Activated T-cell treated with anti-CD3 and anti-CD28 coated beads for 4 hours (primary cell): ENCODE results near the gene TRIM42.

ENCODE experiments used
- DNase-seq: peaks from one replicate; pipeline ENCODE4 v3.0.0-alpha.2; 2020

TRIM42 gene

DNA sequence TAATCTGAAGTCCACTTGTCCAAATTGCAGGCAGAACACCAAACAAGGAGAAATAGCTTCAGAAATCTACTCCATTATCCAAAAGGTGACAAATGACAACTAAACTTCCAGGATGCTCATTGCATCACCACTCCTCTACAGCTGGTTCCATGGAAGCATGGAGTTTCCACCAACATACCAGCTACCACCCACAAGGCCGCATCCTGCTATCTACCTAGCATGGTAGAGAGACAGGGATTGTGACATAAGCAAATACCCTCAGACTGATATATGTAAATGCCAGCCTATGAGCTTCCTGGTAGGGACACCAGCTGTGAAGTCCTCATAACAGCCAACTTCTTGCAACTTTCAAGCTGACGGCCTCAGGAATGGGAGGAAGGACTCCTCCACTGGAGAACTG lies at the start of gene TRIM42:
Gene TRIM42 (plus strand): TSS at position 301 of the 400 bp plus-strand sequence. CDS start 166 bp downstream, outside the sequence.
- DNase-seq = no peak

DNA sequence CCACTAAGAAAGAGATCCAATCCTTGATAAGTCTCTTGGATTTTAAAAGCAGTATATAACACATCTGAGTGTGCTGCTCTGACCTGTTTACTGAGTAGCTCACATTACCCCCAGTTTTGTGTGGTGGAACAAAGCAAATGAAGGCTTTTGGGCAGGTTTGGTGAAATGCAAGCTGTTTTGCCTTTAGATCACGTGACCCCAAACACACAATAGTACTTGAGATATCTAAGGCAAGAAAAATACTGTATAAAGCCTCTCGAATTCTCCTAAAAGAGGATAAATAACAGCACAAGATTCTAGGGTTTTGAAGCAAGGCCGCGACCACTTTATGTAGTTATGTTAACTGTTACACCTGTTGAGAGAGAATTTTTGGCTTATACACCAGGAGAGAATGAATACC lies 49.3 kb upstream of the TRIM42 start:
- no peak for DNase-seq

DNA sequence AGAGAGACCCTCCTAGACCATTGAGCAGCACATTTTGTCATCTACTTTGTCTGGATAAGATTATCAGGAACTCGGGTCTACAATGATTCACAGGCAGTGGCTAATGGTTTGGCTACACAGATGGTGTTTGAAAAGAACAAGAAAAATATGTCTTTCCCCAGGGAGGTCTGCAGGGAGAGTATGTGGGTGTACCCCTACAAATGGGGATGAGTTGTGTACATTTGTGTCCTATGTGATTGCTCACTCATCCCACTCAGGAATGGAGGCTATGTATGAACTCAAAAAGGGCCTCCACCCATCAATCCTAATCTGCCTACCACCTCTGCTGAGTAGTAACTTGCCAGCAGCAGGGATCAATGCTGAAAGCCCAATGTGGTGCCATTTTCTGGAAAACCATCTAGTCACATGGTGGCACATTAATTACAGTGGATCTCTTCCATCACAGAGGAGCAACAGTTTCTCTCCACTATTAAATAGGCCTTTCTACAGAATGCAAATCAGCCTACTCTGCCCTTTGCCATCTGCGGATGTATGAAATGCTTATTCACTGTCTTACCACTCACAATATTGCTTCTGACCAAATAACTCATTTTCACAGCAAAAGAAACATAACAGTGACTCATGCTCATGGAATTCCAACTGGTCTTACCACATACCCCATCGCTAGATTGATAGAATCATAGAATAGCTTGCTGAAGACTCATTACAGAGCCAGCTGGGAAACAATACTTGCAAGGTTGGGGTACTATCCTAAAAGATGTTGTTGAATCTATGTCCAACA lies 48.3 kb upstream of the TRIM42 start:
- DNase-seq = no peak

DNA sequence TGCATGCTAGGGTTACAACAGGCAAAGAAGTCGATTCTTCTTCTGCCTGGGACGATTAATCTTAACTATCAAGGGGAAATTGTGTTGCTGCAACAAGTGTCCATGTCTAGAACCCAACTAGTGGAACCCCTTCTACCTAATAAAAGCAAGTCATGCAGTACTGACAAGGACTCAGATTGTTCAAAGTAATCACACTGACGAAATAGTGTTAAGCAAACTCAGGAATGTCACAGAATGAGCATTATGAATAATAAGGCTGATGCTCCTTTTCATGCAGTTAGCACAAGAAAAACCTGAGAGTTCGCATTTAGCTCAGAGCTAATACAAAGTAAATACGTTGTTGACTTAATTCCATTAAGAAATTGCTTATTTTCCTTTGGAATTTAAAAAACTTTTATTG lies 47.5 kb upstream of the TRIM42 start:
- DNase-seq = no peak

DNA sequence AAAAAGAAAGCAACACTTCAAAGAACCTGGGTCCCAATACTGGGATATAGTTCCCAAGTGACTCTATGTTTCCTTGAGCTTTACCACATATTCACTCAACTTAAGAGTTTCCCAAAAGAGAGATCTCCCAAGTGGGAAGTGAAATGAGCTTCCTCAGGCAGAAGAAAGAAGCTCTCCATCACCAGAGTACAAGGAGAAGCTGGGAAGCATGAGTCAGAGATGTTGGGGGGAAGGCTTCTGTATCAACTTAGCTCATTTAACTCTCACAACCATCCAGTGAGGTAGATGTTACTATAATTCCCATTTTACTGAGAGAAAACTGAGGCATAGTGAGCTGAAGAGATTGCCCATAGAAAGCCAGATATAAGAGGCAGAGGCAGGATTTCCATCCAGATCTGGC lies 47.0 kb upstream of the TRIM42 start:
- no peak for DNase-seq

DNA sequence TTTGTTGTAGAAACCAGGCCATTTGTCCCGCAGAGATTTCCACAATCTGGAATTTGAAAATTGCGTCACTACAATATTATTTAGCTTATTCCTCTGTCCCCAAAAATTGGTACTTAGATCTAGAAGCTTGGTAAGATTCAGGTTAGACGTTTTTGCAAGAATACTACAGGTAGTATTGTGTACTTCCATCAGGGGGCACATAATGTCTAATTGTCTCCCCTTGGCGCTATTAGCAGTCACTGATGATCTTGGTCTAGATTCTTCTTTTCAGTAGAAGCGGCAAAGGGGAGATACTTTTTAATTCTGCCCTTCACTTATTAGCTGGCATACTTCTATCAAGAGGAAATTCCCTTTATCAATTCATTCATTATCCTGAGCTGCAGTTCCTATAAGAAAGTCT lies 42.6 kb upstream of the TRIM42 start:
- no peak for DNase-seq

DNA sequence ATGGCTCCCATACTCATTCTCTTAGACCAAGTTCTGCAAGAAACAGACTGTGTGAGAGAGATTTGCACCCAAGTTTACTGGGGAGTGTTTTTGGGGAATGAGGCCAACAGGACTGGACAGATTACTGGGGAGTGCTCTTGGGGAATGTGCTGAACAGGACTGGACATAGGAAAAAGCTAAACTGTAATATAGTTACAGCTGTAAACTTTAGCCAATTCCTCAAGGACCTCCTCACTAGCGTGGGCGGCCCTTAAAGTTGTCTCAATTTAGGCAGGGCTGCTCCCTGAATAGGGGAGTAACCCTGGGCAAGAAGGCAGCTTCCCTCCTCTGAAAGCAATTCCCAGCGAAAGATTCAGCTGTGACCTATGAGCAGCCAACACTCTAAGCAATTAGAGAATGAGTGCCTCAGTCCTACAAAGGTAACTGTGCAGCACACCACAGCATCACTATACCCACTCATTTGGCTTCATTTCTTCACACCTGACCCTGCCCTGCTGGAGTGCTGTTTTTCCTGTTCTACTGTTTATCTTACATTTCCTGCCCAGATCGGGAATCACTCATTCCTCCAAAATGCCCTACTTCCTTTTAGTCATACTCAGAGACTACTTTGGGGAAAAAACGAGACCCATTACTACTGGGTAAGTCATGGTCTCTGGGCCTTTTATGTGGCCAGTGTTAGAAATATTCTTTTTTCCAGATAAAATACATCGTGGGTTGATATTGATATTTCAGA lies 41.3 kb upstream of the TRIM42 start:
- no peak for DNase-seq

DNA sequence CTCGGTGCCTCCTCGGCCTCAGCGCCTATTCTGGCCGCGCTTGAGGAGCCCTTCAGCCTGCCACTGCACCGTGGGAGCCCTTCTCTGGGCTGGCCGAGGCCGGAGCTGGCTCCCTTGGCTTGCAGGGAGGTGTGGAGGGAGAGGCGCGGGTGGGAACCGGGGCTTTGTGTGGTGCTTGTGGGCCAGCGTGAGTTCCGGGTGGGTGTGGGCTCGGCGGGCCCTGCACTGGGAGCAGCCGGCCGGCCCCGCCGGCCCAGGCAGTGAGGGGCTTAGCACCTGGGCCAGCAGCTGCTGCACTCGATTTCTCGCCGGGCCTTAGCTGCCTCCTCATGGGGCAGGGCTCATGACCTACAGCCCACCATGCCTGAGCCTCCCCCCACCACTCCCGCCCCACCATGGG lies 26.6 kb upstream of the TRIM42 start:
- DNase-seq = no peak

DNA sequence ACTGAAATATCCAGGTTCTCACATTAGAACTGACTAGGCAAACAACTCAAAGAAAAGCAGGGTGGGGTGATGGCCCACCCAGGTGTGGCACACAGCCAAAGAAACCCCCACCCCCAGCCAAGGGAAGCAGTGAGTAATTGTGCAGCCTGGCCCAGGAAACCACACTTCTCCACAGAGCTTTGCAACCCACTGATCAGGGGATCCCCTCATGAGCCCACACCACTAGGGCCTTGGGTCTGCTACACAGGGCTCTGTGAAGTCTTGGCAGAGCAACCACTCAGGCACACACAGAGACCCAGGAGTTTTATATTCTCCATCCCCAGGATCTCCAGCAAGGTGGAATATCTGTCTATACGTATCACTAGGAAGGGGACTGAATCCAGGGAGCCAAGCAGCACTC lies 22.2 kb upstream of the TRIM42 start:
- DNase-seq = no peak

DNA sequence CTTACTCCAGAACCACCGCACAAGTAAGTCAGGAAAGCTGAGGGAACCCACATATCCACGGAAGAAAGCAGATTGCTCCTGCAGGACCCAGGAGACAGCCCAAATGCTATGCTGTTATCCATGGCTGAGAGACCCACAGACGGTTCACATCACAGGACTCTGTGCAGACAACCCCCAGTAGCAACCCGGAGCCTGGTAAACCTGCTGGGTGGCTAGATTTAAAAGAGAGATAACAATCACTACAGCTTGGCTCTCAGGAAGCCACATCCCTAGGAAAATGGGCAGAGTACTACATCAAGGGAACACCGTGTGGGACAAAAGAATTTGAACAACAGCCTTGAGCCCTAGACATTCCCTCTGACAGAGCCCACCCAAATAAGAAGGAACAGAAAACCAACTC lies 13.8 kb upstream of the TRIM42 start:
- no peak for DNase-seq

DNA sequence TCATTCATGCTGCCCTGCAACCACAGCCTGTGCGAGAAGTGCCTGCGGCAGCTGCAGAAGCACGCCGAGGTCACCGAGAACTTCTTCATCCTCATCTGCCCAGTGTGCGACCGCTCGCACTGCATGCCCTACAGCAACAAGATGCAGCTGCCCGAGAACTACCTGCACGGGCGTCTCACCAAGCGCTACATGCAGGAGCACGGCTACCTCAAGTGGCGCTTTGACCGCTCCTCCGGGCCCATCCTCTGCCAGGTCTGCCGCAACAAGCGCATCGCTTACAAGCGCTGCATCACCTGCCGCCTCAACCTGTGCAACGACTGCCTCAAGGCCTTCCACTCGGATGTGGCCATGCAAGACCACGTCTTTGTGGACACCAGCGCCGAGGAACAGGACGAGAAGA lies 4.7 kb downstream of the TRIM42 start:
- DNase-seq = no peak

DNA sequence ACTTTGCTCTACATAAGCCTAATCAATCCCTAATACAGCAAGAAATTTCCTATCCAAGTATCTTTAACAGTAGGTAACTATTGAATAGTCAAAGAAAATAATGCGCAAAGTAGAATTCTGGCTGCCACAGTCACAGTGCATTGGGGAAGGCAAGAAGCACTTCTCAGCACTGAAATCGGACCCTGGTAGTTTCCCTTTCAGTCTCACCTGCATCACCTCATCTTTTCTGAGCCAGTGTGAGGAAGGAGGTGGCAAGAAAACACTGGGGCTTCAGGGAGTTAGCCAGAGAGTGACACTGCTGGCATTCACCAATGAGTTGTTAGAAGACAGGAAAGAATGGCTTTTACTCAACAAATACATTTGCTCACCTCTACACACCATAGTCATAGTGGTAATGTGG lies 8.3 kb downstream of the TRIM42 start:
- no peak for DNase-seq

DNA sequence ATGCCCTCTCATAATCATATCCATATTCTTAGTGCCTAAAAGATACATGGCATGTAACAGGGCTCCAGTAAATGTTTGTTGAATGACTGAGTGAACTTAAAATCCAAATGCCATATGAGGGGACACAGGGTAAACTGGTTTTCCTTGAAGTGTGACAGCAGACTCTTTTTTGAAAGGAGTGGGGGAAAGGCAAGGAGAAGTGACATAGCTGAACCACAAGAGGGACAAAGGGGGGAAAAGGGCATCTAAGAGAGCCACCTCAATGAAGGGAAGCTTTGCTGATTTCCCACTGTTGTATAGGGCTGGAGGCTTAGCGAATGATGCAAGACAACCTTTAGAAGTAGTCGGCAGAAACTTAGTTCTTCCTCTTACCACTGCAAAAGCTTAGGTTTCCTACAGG lies 9.1 kb downstream of the TRIM42 start:
- DNase-seq = no peak

DNA sequence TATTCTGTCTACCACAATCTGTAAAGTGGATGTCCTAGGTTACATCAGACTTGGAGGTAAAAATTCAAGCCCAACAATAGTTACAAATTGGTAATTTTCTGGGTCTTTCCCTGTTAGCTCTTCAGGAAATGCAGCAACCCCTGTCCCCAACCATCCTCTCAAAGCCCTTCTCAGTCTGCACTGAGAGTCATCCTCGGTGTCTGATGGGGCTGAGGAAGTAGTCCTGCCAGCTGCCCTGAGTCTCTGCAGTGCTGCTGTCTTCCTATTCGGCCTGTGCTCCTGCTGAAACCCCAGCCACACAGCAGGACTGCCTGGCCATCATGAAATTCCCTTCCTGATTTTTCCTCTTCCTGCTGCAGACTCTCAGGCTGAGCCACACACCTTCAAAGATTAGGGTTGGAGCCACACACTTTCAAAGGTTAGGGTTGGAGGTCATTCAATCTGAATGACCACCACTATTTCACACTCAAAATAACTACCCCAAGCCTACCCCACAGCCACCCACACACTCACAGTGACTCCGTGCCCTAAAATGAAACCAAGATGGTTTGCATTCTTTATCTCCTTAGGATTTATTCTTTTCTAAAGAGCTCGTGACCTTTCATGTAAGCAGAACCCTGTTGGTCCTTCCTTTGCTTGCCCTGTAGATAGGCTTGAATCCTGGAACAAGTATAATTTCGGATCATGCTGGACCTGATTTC lies 17.6 kb downstream of the TRIM42 start:
- DNase-seq = no peak

DNA sequence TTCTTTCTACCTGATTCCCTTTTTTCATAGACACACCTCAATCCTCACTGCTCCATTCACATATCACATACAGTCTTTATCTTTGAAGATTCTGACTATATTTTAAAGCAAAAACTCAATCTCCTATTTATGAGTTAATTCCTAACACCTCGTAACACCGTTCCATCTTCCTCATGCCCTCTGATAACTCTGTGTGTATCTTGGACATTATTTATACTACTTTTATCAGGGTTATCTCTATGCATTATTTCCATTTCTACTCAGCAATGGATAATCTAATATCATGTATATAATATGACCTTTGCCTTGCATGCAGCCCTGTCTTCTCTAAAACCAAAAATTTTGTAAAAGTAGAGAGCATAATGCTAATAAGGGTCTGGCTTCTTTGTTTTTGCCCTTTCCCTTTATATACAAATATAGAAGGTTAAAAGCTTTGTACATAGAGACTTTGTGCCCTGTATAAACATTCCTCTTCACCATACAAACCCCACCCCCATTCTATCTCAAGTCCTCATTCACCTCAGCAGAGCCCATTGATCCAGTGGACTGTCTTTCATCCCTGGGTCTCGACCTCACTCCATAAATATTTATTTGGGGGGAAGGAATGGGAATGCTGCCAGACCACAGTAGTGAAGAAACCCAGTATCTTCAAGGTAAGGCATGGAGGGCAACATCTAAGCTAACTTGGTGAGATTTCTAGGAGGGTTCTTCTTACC lies 21.8 kb downstream of the TRIM42 start:
- DNase-seq = no peak

DNA sequence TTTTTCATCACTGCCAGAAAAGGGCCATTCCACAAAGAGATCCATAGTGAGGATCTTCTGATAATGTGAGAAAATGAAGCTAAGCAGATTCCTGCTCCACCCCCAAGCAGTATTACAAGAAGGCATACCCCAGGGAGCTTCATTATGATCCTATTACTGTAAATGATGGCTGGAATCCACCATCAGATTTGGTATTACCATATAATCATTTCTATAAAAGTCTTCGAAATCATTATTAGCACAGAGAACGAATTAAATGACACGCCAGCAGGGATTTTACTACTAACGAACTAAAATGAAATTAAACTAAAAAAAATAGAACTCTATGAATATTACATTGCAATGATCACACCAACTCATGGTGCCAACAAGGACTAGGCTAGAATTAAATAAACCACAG lies 24.4 kb downstream of the TRIM42 start:
- no peak for DNase-seq

DNA sequence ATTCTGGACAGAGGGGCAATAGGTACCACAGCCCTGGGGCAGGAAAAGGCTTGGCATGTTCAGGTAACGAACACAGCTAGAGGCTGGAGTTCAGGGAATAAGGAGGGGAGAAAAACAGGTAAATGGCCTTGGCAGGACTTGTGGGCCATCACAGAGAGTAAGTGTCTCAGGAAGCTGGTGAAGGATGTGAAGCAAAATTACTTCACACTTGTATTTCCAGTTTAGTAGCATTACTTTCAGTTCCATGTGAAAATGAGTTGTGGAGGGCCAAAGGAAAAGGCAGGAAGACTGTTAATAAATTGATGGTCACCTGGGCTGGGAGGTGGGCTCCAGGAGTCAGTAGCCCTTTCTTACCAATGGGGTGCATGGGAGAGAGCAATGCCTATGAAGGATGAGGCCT lies 25.6 kb downstream of the TRIM42 start:
- no peak for DNase-seq

DNA sequence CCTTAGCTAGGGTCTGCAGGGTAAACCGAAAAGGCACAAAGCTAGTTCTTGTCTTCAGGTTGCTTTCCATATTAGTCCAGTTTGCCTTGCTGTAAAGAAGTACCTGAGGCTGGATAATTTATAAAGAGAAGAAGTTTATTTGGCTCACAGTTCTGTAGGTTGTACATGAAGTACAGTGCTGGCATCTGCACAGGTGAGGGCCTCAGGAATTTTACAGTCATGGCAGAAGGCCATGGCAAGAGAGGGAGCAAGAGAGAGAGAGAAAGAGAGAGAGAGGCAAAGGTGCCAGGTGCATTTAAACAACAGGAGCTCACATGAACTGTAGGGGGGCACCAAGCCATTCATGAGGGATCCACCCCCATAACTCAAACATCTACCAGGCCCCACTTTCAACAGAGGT lies 26.9 kb downstream of the TRIM42 start:
- DNase-seq = no peak

DNA sequence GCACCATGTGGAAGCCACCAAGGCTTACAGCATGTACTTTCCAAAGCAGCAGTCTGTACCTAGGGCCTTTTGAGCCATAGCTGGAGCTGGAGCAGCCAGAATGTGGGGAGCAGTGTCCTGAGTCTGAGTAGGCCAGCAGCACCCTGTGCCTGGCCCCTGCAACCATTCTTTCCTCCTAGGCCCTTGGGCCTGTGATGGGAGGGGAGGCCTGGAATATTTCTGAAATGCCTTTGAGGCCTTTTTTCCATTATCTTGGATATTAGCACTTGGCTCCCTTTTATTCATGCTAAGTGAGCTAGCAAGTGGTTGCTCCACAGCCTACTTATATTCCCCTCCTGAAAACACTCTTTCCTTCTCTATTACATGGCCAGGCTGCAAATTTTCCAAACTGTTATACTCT lies 28.1 kb downstream of the TRIM42 start:
- no peak for DNase-seq

DNA sequence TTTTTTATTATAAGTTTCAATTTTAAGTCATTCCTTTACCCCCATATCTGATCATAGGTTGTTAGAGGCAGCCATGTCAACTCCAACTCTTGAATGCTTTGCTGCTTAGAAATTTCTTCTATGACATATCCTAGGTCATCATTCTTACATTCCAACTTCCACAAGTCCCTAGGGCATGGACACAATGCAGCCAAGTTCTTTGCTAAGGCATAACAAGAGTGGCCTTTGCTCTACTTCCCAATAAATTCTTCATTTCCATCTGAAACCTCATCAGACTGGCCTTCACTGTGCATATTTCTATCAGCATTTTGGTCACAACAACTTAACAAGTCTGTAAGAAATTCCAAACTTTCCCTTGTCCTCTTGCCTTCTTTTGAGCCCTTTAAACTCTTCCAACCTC lies 28.5 kb downstream of the TRIM42 start:
- no peak for DNase-seq

DNA sequence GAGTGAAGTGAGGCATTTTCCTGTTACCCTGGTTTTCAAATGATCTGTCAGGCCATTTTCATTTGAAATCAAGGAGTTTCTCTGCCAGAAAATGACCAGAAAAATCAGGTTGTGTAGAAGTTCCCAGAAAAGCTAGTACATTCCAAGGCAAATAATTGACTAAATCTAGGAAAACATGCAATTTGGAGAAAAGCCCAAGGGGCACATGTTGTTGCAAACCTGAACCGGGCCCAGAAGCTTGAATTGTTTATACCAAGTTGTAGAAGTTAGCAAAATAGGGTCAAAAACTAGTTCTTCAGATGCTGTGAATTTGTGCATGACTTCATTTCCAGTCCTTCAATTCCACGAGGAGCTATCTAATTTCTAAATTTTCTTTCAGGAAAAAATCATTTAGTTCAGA lies 31.0 kb downstream of the TRIM42 start:
- DNase-seq = no peak

DNA sequence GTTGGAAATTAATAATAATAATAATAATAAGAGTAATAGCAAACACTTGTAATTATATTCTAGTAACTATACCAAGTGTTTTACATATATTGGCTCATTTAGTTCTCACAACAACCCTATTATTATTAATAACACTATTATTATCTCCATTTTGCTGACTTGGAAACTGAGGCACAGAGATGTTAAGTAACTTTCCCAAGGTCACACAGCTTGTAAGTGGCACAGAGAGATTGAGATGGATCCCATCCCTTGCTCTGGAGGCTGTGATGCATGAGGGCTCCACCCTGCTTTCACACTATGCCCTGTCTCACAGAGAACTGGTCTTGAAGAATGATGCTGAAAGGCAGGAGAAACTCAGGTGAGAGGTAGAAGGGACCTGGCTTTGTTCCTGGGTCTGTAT lies 31.9 kb downstream of the TRIM42 start:
- DNase-seq = no peak

DNA sequence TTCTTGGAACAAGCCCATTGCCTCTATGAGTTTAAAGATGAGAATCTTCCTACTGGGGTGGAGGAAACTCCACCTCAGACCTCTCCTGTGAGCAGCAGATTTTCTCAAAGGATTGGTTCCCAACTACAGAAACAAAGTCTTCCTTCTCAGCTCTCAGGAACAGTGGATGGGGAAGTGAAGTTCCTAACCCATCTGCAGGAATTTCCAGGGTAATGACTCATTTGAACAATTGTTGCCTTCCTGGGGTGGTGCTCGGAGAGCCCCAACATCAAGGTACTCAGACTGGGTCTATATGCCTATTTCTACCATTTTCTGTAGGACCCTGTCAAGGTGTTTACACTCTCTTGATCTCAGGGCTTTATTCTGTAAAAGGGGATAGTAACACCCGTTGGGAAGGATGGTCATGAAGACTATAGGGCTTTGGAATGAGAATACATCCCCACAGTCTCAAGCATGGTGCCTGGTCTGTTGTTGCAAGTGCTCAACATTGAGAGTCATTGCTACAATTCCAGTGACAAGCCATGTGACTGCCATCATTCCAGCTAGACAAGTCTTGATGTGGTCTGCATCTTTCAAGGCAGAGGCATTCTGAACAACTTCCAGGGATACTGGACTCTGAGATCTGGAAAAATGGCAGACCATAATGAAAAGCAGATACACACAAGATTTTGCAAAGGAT lies 33.0 kb downstream of the TRIM42 start:
- DNase-seq = no peak
